ENCODE data around the gene RP9. TPM values are rescaled to one million over a fixed set of nuclear protein-coding genes. Genes with fewer than 3 reads are reported as not detected.

The RP9 gene
- total RNA-seq, 2 donors from 2014 or later: 15.0 to 18.0 TPM

GRCh38 chr7:33070831-33071230 is 38.4 kb downstream of the RP9 start:
- Histone ChIP-seq H3K9ac (ENCODE audit: extremely low read depth, low read length, poor library complexity, severe bottlenecking) (no peak overlapping the region), H3K4me1 (ENCODE audit: control insufficient read depth, insufficient read depth, low read length) (no peaks in the 10 kb centered on the region), H3K36me3 (ENCODE audit: control insufficient read depth, insufficient read depth, low read length) (no peaks in the 10 kb centered on the region), H3K4me3 (ENCODE audit: low read length) (no peak overlapping the region), H3K27me3 (ENCODE audit: control insufficient read depth, insufficient read depth, low read length, poor library complexity, severe bottlenecking) (no peaks in the 10 kb centered on the region), H3K27ac (ENCODE audit: low read depth, low read length) (no peak overlapping the region), H3K9me3 (ENCODE audit: control insufficient read depth, low read length) (peaks cover 33% of the 10 kb centered on the region)
- Mint-ChIP-seq H3K4me3 (no peak overlapping the region), H3K4me1 (peaks cover 1% of the 10 kb centered on the region), H3K27ac (no peak overlapping the region), H3K27me3 (ENCODE audit: insufficient read depth) (no peaks in the 10 kb centered on the region), H3K36me3 (ENCODE audit: low read depth) (peaks cover 6% of the 10 kb centered on the region), H3K9me3 (peaks cover 49% of the 10 kb centered on the region)
- DNase-seq: no peak
- TF ChIP-seq, protein P1, sequence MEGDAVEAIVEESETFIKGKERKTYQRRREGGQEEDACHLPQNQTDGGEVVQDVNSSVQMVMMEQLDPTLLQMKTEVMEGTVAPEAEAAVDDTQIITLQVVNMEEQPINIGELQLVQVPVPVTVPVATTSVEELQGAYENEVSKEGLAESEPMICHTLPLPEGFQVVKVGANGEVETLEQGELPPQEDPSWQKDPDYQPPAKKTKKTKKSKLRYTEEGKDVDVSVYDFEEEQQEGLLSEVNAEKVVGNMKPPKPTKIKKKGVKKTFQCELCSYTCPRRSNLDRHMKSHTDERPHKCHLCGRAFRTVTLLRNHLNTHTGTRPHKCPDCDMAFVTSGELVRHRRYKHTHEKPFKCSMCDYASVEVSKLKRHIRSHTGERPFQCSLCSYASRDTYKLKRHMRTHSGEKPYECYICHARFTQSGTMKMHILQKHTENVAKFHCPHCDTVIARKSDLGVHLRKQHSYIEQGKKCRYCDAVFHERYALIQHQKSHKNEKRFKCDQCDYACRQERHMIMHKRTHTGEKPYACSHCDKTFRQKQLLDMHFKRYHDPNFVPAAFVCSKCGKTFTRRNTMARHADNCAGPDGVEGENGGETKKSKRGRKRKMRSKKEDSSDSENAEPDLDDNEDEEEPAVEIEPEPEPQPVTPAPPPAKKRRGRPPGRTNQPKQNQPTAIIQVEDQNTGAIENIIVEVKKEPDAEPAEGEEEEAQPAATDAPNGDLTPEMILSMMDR (conservative IDR thresholded peaks at IDR 0.05): no peak
- 76 to 79% methylated on average over 6 of the region's 6 CpGs for WGBS, 2 experiments (ENCODE audit: insufficient coverage in 1 of 2, insufficient read length in 1 of 2)

DNA sequence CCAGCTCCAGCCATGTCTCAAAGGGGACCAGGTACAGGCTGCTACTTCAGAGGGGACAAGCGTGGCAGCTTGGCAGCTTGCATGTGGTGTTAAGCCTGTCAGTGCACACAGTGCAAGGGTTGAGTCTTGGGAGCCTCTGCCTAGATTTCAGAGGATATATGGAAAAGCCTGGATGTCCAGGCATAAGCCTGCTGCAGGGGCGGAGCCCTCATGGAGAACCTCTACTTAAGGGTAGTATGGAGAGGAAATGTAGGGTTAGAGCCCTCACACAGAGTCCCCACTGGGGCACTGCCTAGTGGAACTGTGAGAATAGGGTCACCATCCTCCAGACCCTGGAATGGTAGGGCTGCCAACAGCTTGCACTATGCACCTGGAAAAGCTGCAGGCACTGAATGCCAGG is 38.9 kb downstream of the RP9 start:
- H3K9me3 ChIP-seq (ENCODE audit: control insufficient read depth, low read length): peaks cover 38% of the 10 kb centered on the region
- Mint-ChIP-seq H3K4me1 (no peaks in the 10 kb centered on the region), H3K36me3 (ENCODE audit: low read depth) (peaks cover 9% of the 10 kb centered on the region), H3K27me3 (ENCODE audit: insufficient read depth) (no peaks in the 10 kb centered on the region), H3K27ac (no peak overlapping the region), H3K9me3 (peaks cover 55% of the 10 kb centered on the region), H3K4me3 (no peak overlapping the region)
- H3K9ac ChIP-seq (ENCODE audit: extremely low read depth, low read length, poor library complexity, severe bottlenecking): no peak overlapping the region
- H3K4me1 ChIP-seq (ENCODE audit: control insufficient read depth, insufficient read depth, low read length): no peaks in the 10 kb centered on the region
- H3K36me3 ChIP-seq (ENCODE audit: control insufficient read depth, insufficient read depth, low read length): no peaks in the 10 kb centered on the region
- TF ChIP-seq, protein P1 (conservative IDR thresholded peaks at IDR 0.05): no peak
- 95 to 100% methylated on average over 1 to 2 of the region's 2 CpGs for WGBS, 2 experiments (ENCODE audit: insufficient coverage in 1 of 2, insufficient read length in 1 of 2)
- H3K27ac ChIP-seq (ENCODE audit: low read depth, low read length): no peak overlapping the region
- H3K27me3 ChIP-seq (ENCODE audit: control insufficient read depth, insufficient read depth, low read length, poor library complexity, severe bottlenecking): no peaks in the 10 kb centered on the region
- no peak overlapping the region for H3K4me3 ChIP-seq (ENCODE audit: low read length)
- DNase-seq: no peak

GRCh38 chr7:33067921-33068320 is 41.3 kb downstream of the RP9 start:
- WGBS, 2 experiments (ENCODE audit: insufficient coverage in 1 of 2, insufficient read length in 1 of 2): 100% methylated on average over 1 of the region's 1 CpG; no CpG with 5 or more reads in 1 of the 2 experiments

More at GRCh38 chr7:33067921-33068320, 41.3 kb downstream of the RP9 start:
- H3K9me3 ChIP-seq (ENCODE audit: control insufficient read depth, low read length): peaks cover 38% of the 10 kb centered on the region
- no peak for DNase-seq
- Mint-ChIP-seq H3K4me1 (no peaks in the 10 kb centered on the region), H3K9me3 (peaks cover 66% of the 10 kb centered on the region), H3K36me3 (ENCODE audit: low read depth) (peaks cover 15% of the 10 kb centered on the region), H3K27ac (no peak overlapping the region), H3K27me3 (ENCODE audit: insufficient read depth) (no peaks in the 10 kb centered on the region), H3K4me3 (no peak overlapping the region)
- H3K4me1 ChIP-seq (ENCODE audit: control insufficient read depth, insufficient read depth, low read length): no peaks in the 10 kb centered on the region
- H3K4me3 ChIP-seq (ENCODE audit: low read length): no peak overlapping the region
- no peaks in the 10 kb centered on the region for H3K27me3 ChIP-seq (ENCODE audit: control insufficient read depth, insufficient read depth, low read length, poor library complexity, severe bottlenecking)
- no peak overlapping the region for H3K27ac ChIP-seq (ENCODE audit: low read depth, low read length)
- H3K36me3 ChIP-seq (ENCODE audit: control insufficient read depth, insufficient read depth, low read length): no peaks in the 10 kb centered on the region
- no peak overlapping the region for H3K9ac ChIP-seq (ENCODE audit: extremely low read depth, low read length, poor library complexity, severe bottlenecking)
- TF ChIP-seq, protein P1 (conservative IDR thresholded peaks at IDR 0.05): no peak

All from endodermal cell (in vitro differentiated cells).